Loucy (cell line): ENCODE measurements around the gene ARHGEF10L.

Experiments used
- CTCF ChIP-seq: fragments of 200-600 bp; sonication (generic); conservative IDR thresholded peaks from 2 replicates; pipeline ENCODE4 v1.5.1; 2014; ENCODE audit warnings: mild to moderate bottlenecking, antibody characterized with exemption, low read length
- EZH2phosphoT487 ChIP-seq: fragments of 200-600 bp; IDR thresholded peaks from 2 replicates; pipeline ENCODE4 v1.6.1; 2018; ENCODE audit warnings: antibody characterized with exemption, mild to moderate bottlenecking, moderate library complexity, borderline replicate concordance

GRCh38 chr1:17725084-17725719 lies 185.7 kb downstream of the ARHGEF10L start:
- TF ChIP-seq CTCF (no peak), EZH2phosphoT487 (no peak)
